HepG2 (cell line): ENCODE measurements around the gene SPHK1. TPM values are rescaled to one million over a fixed set of nuclear protein-coding genes. Genes with fewer than 3 reads are reported as not detected.

Experiments
- ATAC-seq: fragments of 200-7000 bp; cut with Tn5 transposase; 3 replicates; pipeline ENCODE4 v1.9.1; 2020; ENCODE audit warnings: mild to moderate bottlenecking, moderate library complexity
- BruUV-seq: library from RNA; stranded (reverse); fragments of 400-500 nt; replicated peaks from 2 replicates; lab custom pipeline; 2021; lab: Mats Ljungman, UMichigan
- CTCF ChIA-PET: fragments of 300-600 bp; formaldehyde crosslinking; extraction: SDS; loops from one replicate; lab custom pipeline; 2021; ENCODE audit warnings: low total read pairs, inconsistent platforms, low intra/inter-chr PET ratio; lab: Yijun Ruan, JAX
- POLR2A ChIA-PET: fragments of 350-600 bp; sonication (Branson Sonifier 250); formaldehyde crosslinking; loops from one replicate; lab custom pipeline; 2020; ENCODE audit warnings: antibody characterized with exemption, inconsistent platforms; lab: Yijun Ruan, JAX
- DNase-seq: peaks from one replicate; pipeline ENCODE4 v3.0.0-alpha.2; 2015; ENCODE audit warnings: low spot score
- FAIRE-seq: peaks from 3 replicates; lab custom pipeline; 2011; peaks lifted over from hg19 to GRCh38; lab: Jason Lieb, UNC
- H2AFZ ChIP-seq: one replicate; pipeline ENCODE4 v1.6.1; 2011; ENCODE audit warnings: low read length, inconsistent platforms
- H3K27ac ChIP-seq: fragments of 300-600 bp; 3 replicates; pipeline ENCODE4 v1.8.0; 2011; ENCODE audit warnings: mixed run types, mild to moderate bottlenecking, mixed read lengths, low read length, inconsistent platforms; ENCODE audit not compliant: insufficient read depth; ENCODE audit errors: extremely low read length
- H3K27me3 ChIP-seq, 2 experiments: fragments of 200-600 bp in 1 of 2; 2 replicates in 1 of 2; 3 replicates in 1 of 2; pipeline versions ENCODE4 v1.6.0 to v1.8.0; 2011; ENCODE audit warnings: low read length in 2 of 2, mild to moderate bottlenecking in 2 of 2, moderate library complexity in 2 of 2, inconsistent platforms in 1 of 2; ENCODE audit not compliant: insufficient read depth in 2 of 2, control insufficient read depth in 1 of 2
- H3K36me3 ChIP-seq, 2 experiments: fragments of 200-600 bp in 1 of 2; replicated peaks in 1 of 2; 2 replicates in 1 of 2; 3 replicates in 1 of 2; pipeline versions ENCODE4 v1.5.1 to v1.8.0; 2011; ENCODE audit warnings: low read length in 2 of 2, inconsistent platforms in 1 of 2; ENCODE audit not compliant: insufficient read depth in 2 of 2, control insufficient read depth in 1 of 2
- H3K4me1 ChIP-seq: 2 replicates; pipeline ENCODE4 v1.5.1; 2012; ENCODE audit warnings: low read length, inconsistent platforms; ENCODE audit not compliant: insufficient read depth
- H3K4me2 ChIP-seq: 2 replicates; pipeline ENCODE4 v1.6.0; 2011; ENCODE audit warnings: low read depth, low read length, inconsistent platforms
- H3K4me3 ChIP-seq, 3 experiments: fragments of 200-600 bp in 1 of 3; sonication (generic), shearing (Covaris generic) in 1 of 3; replicated peaks in 1 of 3; 2 replicates each; pipeline ENCODE4 v1.5.1; 2011 to 2016; ENCODE audit warnings: low read length in 3 of 3, inconsistent platforms in 2 of 3, low read depth in 2 of 3, mild to moderate bottlenecking in 2 of 3, control low read depth in 1 of 3, mixed read lengths in 1 of 3; ENCODE audit not compliant: insufficient read depth in 1 of 3
- H3K79me2 ChIP-seq: one replicate; pipeline ENCODE4 v1.6.1; 2011; ENCODE audit warnings: low read length, inconsistent platforms; ENCODE audit not compliant: insufficient read depth
- H3K9ac ChIP-seq: 2 replicates; pipeline ENCODE4 v1.6.0; 2011; ENCODE audit warnings: mild to moderate bottlenecking, low read depth, low read length, inconsistent platforms; ENCODE audit not compliant: insufficient read depth
- H3K9me3 ChIP-seq: 2 replicates; pipeline ENCODE4 v1.5.1; 2012; ENCODE audit warnings: mild to moderate bottlenecking, low read length
- H4K20me1 ChIP-seq: 2 replicates; pipeline ENCODE4 v1.6.0; 2011; ENCODE audit warnings: inconsistent platforms, mild to moderate bottlenecking, low read length, moderate library complexity; ENCODE audit not compliant: insufficient read depth
- GFI1 ChIP-seq: sonication (generic); formaldehyde crosslinking; IDR thresholded peaks from 2 replicates; pipeline ENCODE4 v1.5.0; 2020; ENCODE audit warnings: missing genetic modification reagents, mild to moderate bottlenecking, borderline replicate concordance
- KLF13 ChIP-seq: sonication (generic); formaldehyde crosslinking; IDR thresholded peaks from 2 replicates; pipeline ENCODE4 v1.4.0; 2020; ENCODE audit warnings: mild to moderate bottlenecking, missing genetic modification reagents
- NFE2L2 ChIP-seq: fragments of 150-350 bp; IDR thresholded peaks from 2 replicates; pipeline ENCODE4 v1.6.1; 2014; ENCODE audit warnings: low read length
- NRL ChIP-seq: sonication (generic); formaldehyde crosslinking; IDR thresholded peaks from 2 replicates; pipeline ENCODE4 v1.5.0; 2020; ENCODE audit warnings: missing genetic modification reagents, mild to moderate bottlenecking, moderate library complexity, borderline replicate concordance
- RAD51 ChIP-seq: fragments of 450-650 bp; IDR thresholded peaks from 2 replicates; pipeline ENCODE4 v1.6.1; 2016; ENCODE audit warnings: borderline replicate concordance
- RARG ChIP-seq: sonication (generic); formaldehyde crosslinking; IDR thresholded peaks from 2 replicates; pipeline ENCODE4 v1.4.0; 2020; ENCODE audit warnings: low read depth, mild to moderate bottlenecking, missing genetic modification reagents
- RFX1 ChIP-seq: fragments of 450-650 bp; IDR thresholded peaks from 2 replicates; pipeline ENCODE4 v1.6.1; 2017
- SOX5 ChIP-seq: IDR thresholded peaks from 2 replicates; pipeline ENCODE4 v1.6.1; 2016; ENCODE audit warnings: borderline replicate concordance
- ZFP90 ChIP-seq: sonication (generic); formaldehyde crosslinking; IDR thresholded peaks from 2 replicates; pipeline ENCODE4 v1.8.0; 2022; ENCODE audit warnings: missing genetic modification reagents, mild to moderate bottlenecking, inconsistent platforms, borderline replicate concordance
- ZNF143 ChIP-seq: sonication (generic); formaldehyde crosslinking; IDR thresholded peaks from 2 replicates; pipeline ENCODE4 v1.4.0; 2020; ENCODE audit warnings: missing genetic modification reagents
- ZNF180 ChIP-seq: sonication (generic); formaldehyde crosslinking; IDR thresholded peaks from 2 replicates; pipeline ENCODE4 v1.4.0; 2020; ENCODE audit warnings: low read depth, missing genetic modification reagents, borderline replicate concordance
- ZNF383 ChIP-seq: sonication (generic); formaldehyde crosslinking; IDR thresholded peaks from 2 replicates; pipeline ENCODE4 v1.4.0; 2020; ENCODE audit warnings: missing genetic modification reagents, mild to moderate bottlenecking, borderline replicate concordance
- ZNF652 ChIP-seq: IDR thresholded peaks from 2 replicates; pipeline ENCODE4 v1.6.1; 2016; ENCODE audit warnings: low read depth, borderline replicate concordance
- ZSCAN9 ChIP-seq: IDR thresholded peaks from 2 replicates; pipeline ENCODE4 v1.6.1; 2016; ENCODE audit warnings: borderline replicate concordance
- whole genome bisulfite sequencing: methylation state at CpG from one replicate; pipeline ENCODE4 v1.1.6; 2017; ENCODE audit warnings: low lambda C conversion rate; 5-methylcytosine and 5-hydroxymethylcytosine counted together
- in situ Hi-C: cut with HindIII; loops from 2 replicates; pipeline ENCODE4 v1.10.0; 2017; ENCODE audit warnings: low pct_unique_long_range_greater_than_20kb; ENCODE audit not compliant: extremely low pct_ligation_motif_present
- intact Hi-C: fragments of 100-400 bp; cut with micrococcal nuclease; formaldehyde crosslinking; loops from one replicate; pipeline ENCODE4 v1.10.0; 2022; ENCODE audit not compliant: unreplicated experiment
- polyA plus RNA-seq, 8 experiments: library from polyadenylated mRNA; depleted of rRNA in 3 of 8; stranded (reverse) in 7 of 8; unstranded in 1 of 8; fragments of >200 nt; fragmentation: Illumina TruSeq in 4 of 8; extraction: Trizol in 4 of 8; gene quantifications; 2 replicates each; pipeline versions ENCODE4 v1.2.1 to v1.2.3, GENCODE V29; 2011 to 2016; ENCODE audit warnings: low read depth in 4 of 8, missing spikeins in 1 of 8, mixed read lengths in 1 of 8; ENCODE audit not compliant: insufficient read depth in 1 of 8
- total RNA-seq, 5 experiments: library from RNA; depleted of rRNA; stranded (reverse); fragments of >200 nt; fragmentation: Illumina TruSeq; extraction: Trizol; gene quantifications; 2 replicates each; pipeline ENCODE4 v1.2.3, GENCODE V29; 2016; ENCODE audit warnings: low read depth in 1 of 5
- TF ChIP-seq, protein P1 (sequence below): sonication (generic); formaldehyde crosslinking; IDR thresholded peaks from 2 replicates; pipeline ENCODE4 v1.8.0; 2022; ENCODE audit warnings: mild to moderate bottlenecking, missing genetic modification reagents, moderate library complexity
- TF ChIP-seq, protein P2 (sequence below): sonication (generic); formaldehyde crosslinking; IDR thresholded peaks from 2 replicates; pipeline ENCODE4 v1.5.0; 2020; ENCODE audit warnings: mild to moderate bottlenecking, missing genetic modification reagents

The SPHK1 gene
- total and polyA plus RNA-seq, 2 of the 13 experiments (the other 11 are each of a cell fraction or from before 2014, with no cell fraction given), result 129 to 160 TPM

DNA sequence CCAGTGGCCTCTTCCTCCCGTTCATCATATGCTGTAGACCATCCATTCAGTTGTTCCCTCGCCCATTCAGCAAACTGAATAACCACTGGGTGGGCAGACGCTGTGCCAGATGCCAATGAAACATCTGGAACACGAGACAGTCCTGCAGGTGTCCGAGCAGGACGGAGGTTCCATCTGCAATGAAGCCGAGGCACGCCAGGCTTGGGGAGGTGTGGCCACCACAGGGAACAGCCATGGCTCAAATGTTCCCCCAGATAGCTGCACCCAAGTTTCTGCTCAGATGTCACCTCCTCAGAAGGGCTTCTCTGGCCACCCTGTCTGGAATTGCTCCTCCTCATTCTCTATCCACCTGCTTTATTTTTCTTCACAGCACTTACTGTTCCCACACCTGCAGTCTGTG, 38.0 kb downstream of the SPHK1 start:
- no peak for DNase-seq
- 99% methylated on average over 6 of the region's 8 CpGs for WGBS
- BruUV-seq, result no TSS peak
- Histone ChIP-seq H3K4me2 (no peak overlapping the region), H3K36me3 (peaks cover 8 to 17% of the 10 kb centered on the region in 2 experiments; a peak in 4 of 5 replicates), H4K20me1 (peaks cover 26% of the 10 kb centered on the region; the same call in 1 of the 2 replicates), H2AFZ (no peak overlapping the region), H3K4me1 (0 out of 2 replicates have a peak, but pooled peaks cover under 1% of the 10 kb centered on the region), H3K9ac (no peak overlapping the region), H3K79me2 (peaks cover 72% of the 10 kb centered on the region), H3K4me3 (no peak overlapping the region), H3K27me3 (no peaks in the 10 kb centered on the region), H3K27ac (no peak overlapping the region), H3K9me3 (no peaks in the 10 kb centered on the region)
- ATAC-seq, result no peak
- intact Hi-C loops, result no loop called here
- ChIA-PET POLR2A (no interaction called here), CTCF (no interaction called here)
- no peak for FAIRE-seq
- in situ Hi-C loops, result no loop called here
- TF ChIP-seq ZFP90, result no peak
- TF ChIP-seq ZNF143 (CRISPR knock-in tag), result 0 out of 2 replicates have a peak, but pooled peaks have one; percentile 15

DNA sequence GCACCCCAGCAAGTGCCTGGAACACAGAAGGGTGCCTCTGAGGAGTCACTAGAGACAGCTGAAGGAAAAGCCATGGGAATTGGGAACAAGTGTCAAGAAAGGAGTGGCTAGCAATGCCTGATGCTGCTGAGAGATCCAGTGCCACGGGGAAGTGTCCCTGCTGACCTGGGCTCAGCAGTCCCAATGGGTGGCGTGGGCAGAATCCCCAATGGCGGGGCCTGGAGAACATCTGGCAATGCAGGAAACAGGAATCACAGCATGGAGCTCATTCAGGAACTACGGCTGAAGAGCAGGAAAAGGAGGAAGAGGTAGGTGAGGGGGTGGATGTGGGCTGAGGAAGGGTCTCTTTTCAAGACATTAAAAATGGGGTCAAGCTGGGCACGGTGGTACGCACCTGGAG, 38.5 kb downstream of the SPHK1 start:
- no peak for FAIRE-seq
- peaks cover 5% of the 10 kb centered on the region; the same call in 1 of the 2 replicates for H3K4me1 ChIP-seq
- H3K27ac ChIP-seq, result no peak overlapping the region
- no peak overlapping the region for H3K4me2 ChIP-seq
- in situ Hi-C loops, result no loop called here
- BruUV-seq, result no TSS peak
- H3K9me3 ChIP-seq, result no peaks in the 10 kb centered on the region
- no peak for DNase-seq
- no peak for ATAC-seq
- H3K36me3 ChIP-seq, result peaks cover 6 to 13% of the 10 kb centered on the region in 2 experiments; a peak in 4 of 5 replicates
- no peaks in the 10 kb centered on the region for H3K27me3 ChIP-seq
- H3K4me3 ChIP-seq, result no peak overlapping the region
- no peak overlapping the region for H3K9ac ChIP-seq
- intact Hi-C loops, result no loop called here
- peaks cover 26% of the 10 kb centered on the region; the same call in 1 of the 2 replicates for H4K20me1 ChIP-seq
- ChIA-PET POLR2A (no interaction called here), CTCF (no interaction called here)
- no peak overlapping the region for H2AFZ ChIP-seq
- peaks cover 72% of the 10 kb centered on the region for H3K79me2 ChIP-seq
- WGBS, result 89% methylated on average over 6 of the region's 6 CpGs
- TF ChIP-seq ZNF383 (CRISPR knock-in tag) (no peak), NRL (CRISPR knock-in tag) (no peak), RARG (CRISPR knock-in tag) (no peak), GFI1 (CRISPR knock-in tag) (no peak), NFE2L2 (no peak), SOX5 (CRISPR knock-in tag) (no peak), ZNF180 (no peak), ZNF652 (no peak), RFX1 (no peak), ZSCAN9 (CRISPR knock-in tag) (no peak), RAD51 (no peak), KLF13 (CRISPR knock-in tag) (no peak)
- TF ChIP-seq, protein P1, sequence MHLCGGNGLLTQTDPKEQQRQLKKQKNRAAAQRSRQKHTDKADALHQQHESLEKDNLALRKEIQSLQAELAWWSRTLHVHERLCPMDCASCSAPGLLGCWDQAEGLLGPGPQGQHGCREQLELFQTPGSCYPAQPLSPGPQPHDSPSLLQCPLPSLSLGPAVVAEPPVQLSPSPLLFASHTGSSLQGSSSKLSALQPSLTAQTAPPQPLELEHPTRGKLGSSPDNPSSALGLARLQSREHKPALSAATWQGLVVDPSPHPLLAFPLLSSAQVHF (CRISPR knock-in tag), result no peak
- TF ChIP-seq, protein P2, sequence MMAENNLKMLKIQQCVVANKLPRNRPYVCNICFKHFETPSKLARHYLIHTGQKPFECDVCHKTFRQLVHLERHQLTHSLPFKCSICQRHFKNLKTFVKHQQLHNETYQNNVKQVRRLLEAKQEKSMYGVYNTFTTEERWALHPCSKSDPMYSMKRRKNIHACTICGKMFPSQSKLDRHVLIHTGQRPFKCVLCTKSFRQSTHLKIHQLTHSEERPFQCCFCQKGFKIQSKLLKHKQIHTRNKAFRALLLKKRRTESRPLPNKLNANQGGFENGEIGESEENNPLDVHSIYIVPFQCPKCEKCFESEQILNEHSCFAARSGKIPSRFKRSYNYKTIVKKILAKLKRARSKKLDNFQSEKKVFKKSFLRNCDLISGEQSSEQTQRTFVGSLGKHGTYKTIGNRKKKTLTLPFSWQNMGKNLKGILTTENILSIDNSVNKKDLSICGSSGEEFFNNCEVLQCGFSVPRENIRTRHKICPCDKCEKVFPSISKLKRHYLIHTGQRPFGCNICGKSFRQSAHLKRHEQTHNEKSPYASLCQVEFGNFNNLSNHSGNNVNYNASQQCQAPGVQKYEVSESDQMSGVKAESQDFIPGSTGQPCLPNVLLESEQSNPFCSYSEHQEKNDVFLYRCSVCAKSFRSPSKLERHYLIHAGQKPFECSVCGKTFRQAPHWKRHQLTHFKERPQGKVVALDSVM, result no peak
